ENCODE results near the gene TANGO6. TPM values are rescaled to one million over a fixed set of nuclear protein-coding genes. Genes with fewer than 3 reads are reported as not detected.
A peak's percentile ranks its signal among the peaks of the same experiment; 100 is the strongest.

The TANGO6 gene
- total RNA-seq, 1 donor, result 38.0 TPM

- Histone ChIP-seq H3K36me3 (ENCODE audit: insufficient read depth, low read length) (no peaks in the 10 kb centered on the region), H3K4me3 (ENCODE audit: insufficient read depth, low read length) (no peak overlapping the region), H4K20me1 (ENCODE audit: insufficient read depth, low read length) (no peaks in the 10 kb centered on the region), H3K9me3 (ENCODE audit: low read depth, low read length) (no peaks in the 10 kb centered on the region), H3K4me2 (ENCODE audit: insufficient read depth, low read length) (no peak overlapping the region), H3K4me1 (ENCODE audit: insufficient read depth, low read length) (no peaks in the 10 kb centered on the region), H3K79me2 (ENCODE audit: insufficient read depth, low read length) (no peaks in the 10 kb centered on the region), H2AFZ (ENCODE audit: low read length) (no peak overlapping the region), H3K27ac (ENCODE audit: low read depth, low read length) (no peak overlapping the region), H3K27me3 (ENCODE audit: insufficient read depth, low read length) (peaks cover under 1% of the 10 kb centered on the region)
- TF ChIP-seq, protein P1, sequence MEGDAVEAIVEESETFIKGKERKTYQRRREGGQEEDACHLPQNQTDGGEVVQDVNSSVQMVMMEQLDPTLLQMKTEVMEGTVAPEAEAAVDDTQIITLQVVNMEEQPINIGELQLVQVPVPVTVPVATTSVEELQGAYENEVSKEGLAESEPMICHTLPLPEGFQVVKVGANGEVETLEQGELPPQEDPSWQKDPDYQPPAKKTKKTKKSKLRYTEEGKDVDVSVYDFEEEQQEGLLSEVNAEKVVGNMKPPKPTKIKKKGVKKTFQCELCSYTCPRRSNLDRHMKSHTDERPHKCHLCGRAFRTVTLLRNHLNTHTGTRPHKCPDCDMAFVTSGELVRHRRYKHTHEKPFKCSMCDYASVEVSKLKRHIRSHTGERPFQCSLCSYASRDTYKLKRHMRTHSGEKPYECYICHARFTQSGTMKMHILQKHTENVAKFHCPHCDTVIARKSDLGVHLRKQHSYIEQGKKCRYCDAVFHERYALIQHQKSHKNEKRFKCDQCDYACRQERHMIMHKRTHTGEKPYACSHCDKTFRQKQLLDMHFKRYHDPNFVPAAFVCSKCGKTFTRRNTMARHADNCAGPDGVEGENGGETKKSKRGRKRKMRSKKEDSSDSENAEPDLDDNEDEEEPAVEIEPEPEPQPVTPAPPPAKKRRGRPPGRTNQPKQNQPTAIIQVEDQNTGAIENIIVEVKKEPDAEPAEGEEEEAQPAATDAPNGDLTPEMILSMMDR (IDR thresholded peaks at IDR 0.05; ENCODE audit: extremely low read depth, low read depth, low read length), result no peak
- no peak for DNase-seq (ENCODE audit: insufficient read length, low spot score, missing footprints)
Observed at GRCh38 chr16:69094501-69094900, 251.2 kb downstream of the TANGO6 start.

- Histone ChIP-seq H3K4me3 (ENCODE audit: insufficient read depth, low read length) (no peak overlapping the region), H3K36me3 (ENCODE audit: insufficient read depth, low read length) (no peaks in the 10 kb centered on the region), H3K79me2 (ENCODE audit: insufficient read depth, low read length) (no peaks in the 10 kb centered on the region), H3K4me2 (ENCODE audit: insufficient read depth, low read length) (no peak overlapping the region), H3K4me1 (ENCODE audit: insufficient read depth, low read length) (peaks cover 6% of the 10 kb centered on the region), H4K20me1 (ENCODE audit: insufficient read depth, low read length) (no peaks in the 10 kb centered on the region), H3K27ac (ENCODE audit: low read depth, low read length) (no peak overlapping the region), H3K9me3 (ENCODE audit: low read depth, low read length) (no peaks in the 10 kb centered on the region), H3K27me3 (ENCODE audit: insufficient read depth, low read length) (peaks cover 5% of the 10 kb centered on the region), H2AFZ (ENCODE audit: low read length) (no peak overlapping the region)
- TF ChIP-seq, protein P1 (IDR thresholded peaks at IDR 0.05; ENCODE audit: extremely low read depth, low read depth, low read length), result no peak
- DNase-seq (ENCODE audit: insufficient read length, low spot score, missing footprints), result no peak
Observed at GRCh38 chr16:69095193-69095592, 251.9 kb downstream of the TANGO6 start.

- no peaks in the 10 kb centered on the region for H3K9me3 ChIP-seq (ENCODE audit: low read depth, low read length)
- peaks cover 5% of the 10 kb centered on the region for H3K27me3 ChIP-seq (ENCODE audit: insufficient read depth, low read length)
- H3K4me1 ChIP-seq (ENCODE audit: insufficient read depth, low read length), result peaks cover 8% of the 10 kb centered on the region
- H3K36me3 ChIP-seq (ENCODE audit: insufficient read depth, low read length), result no peaks in the 10 kb centered on the region
- no peaks in the 10 kb centered on the region for H4K20me1 ChIP-seq (ENCODE audit: insufficient read depth, low read length)
- peak overlapping the region; percentile 71 for H3K4me2 ChIP-seq (ENCODE audit: insufficient read depth, low read length)
- DNase-seq (ENCODE audit: insufficient read length, low spot score, missing footprints), result no peak
- TF ChIP-seq, protein P1 (IDR thresholded peaks at IDR 0.05; ENCODE audit: extremely low read depth, low read depth, low read length), result no peak
- H3K4me3 ChIP-seq (ENCODE audit: insufficient read depth, low read length), result peak overlapping the region; percentile 54
- H2AFZ ChIP-seq (ENCODE audit: low read length), result peak overlapping the region; percentile 76
- no peaks in the 10 kb centered on the region for H3K79me2 ChIP-seq (ENCODE audit: insufficient read depth, low read length)
- H3K27ac ChIP-seq (ENCODE audit: low read depth, low read length), result no peak overlapping the region
Observed at GRCh38 chr16:69100071-69100691, 256.9 kb downstream of the TANGO6 start.

- Histone ChIP-seq H3K36me3 (ENCODE audit: insufficient read depth, low read length) (peaks cover 8% of the 10 kb centered on the region), H3K79me2 (ENCODE audit: insufficient read depth, low read length) (no peaks in the 10 kb centered on the region), H3K4me3 (ENCODE audit: insufficient read depth, low read length) (peak within 1 kb of the TSS; percentile 77), H2AFZ (ENCODE audit: low read length) (peak within 1 kb of the TSS; percentile 68), H3K27ac (ENCODE audit: low read depth, low read length) (no peak within 1 kb of the TSS), H3K27me3 (ENCODE audit: insufficient read depth, low read length) (no peaks in the 10 kb centered on the region), H4K20me1 (ENCODE audit: insufficient read depth, low read length) (peaks cover 25% of the 10 kb centered on the region), H3K9me3 (ENCODE audit: low read depth, low read length) (no peaks in the 10 kb centered on the region), H3K4me1 (ENCODE audit: insufficient read depth, low read length) (peaks cover 15% of the 10 kb centered on the region), H3K4me2 (ENCODE audit: insufficient read depth, low read length) (peak within 1 kb of the TSS; percentile 77)
- TF ChIP-seq, protein P1 (IDR thresholded peaks at IDR 0.05; ENCODE audit: extremely low read depth, low read depth, low read length), result peak; percentile 37
- peak; percentile 98 for DNase-seq (ENCODE audit: insufficient read length, low spot score, missing footprints)
Observed at GRCh38 chr16:69105501-69106361, 262.4 kb downstream of the TANGO6 start, which contains the start of gene HAS3. TSS of gene HAS3 (plus strand) at chr16:69105653. CDS start at chr16:69109396, 3,743 bp downstream.

Measured in osteoblast (primary cell).